ENCODE data around the gene CIAO1.
A peak's percentile ranks its signal among the peaks of the same experiment; 100 is the strongest.

Gene CIAO1

GRCh38 chr2:96240341-96241038 lies 25.5 kb upstream of the CIAO1 start:
- Histone ChIP-seq H3K27me3 (replicated peaks; ENCODE audit: control insufficient read depth, insufficient read depth, low read length) (no peaks in the 10 kb centered on the region), H3K4me3 (replicated peaks; ENCODE audit: low read depth, low read length) (no peak overlapping the region)
- DNase-seq (ENCODE audit: extremely low read depth, insufficient read length): no peak

GRCh38 chr2:96241227-96241626 lies 24.8 kb upstream of the CIAO1 start:
- TF ChIP-seq, protein P1, sequence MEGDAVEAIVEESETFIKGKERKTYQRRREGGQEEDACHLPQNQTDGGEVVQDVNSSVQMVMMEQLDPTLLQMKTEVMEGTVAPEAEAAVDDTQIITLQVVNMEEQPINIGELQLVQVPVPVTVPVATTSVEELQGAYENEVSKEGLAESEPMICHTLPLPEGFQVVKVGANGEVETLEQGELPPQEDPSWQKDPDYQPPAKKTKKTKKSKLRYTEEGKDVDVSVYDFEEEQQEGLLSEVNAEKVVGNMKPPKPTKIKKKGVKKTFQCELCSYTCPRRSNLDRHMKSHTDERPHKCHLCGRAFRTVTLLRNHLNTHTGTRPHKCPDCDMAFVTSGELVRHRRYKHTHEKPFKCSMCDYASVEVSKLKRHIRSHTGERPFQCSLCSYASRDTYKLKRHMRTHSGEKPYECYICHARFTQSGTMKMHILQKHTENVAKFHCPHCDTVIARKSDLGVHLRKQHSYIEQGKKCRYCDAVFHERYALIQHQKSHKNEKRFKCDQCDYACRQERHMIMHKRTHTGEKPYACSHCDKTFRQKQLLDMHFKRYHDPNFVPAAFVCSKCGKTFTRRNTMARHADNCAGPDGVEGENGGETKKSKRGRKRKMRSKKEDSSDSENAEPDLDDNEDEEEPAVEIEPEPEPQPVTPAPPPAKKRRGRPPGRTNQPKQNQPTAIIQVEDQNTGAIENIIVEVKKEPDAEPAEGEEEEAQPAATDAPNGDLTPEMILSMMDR (IDR thresholded peaks at IDR 0.05; ENCODE audit: insufficient read depth, low read length, poor library complexity, severe bottlenecking): peak; percentile 45
- no peak for DNase-seq (ENCODE audit: extremely low read depth, insufficient read length)
- Histone ChIP-seq H3K36me3 (ENCODE audit: control insufficient read depth, insufficient read depth, low read length) (peaks cover 1% of the 10 kb centered on the region; the same call in 1 of the 2 replicates), H3K27me3 (replicated peaks; ENCODE audit: control insufficient read depth, insufficient read depth, low read length) (no peaks in the 10 kb centered on the region), H3K4me3 (replicated peaks; ENCODE audit: low read depth, low read length) (no peak overlapping the region)

More at GRCh38 chr2:96240341-96241038, 25.5 kb upstream of the CIAO1 start:
- H3K36me3 ChIP-seq (ENCODE audit: control insufficient read depth, insufficient read depth, low read length): peaks cover 1% of the 10 kb centered on the region; the same call in 1 of the 2 replicates
- TF ChIP-seq, protein P1 (IDR thresholded peaks at IDR 0.05; ENCODE audit: insufficient read depth, low read length, poor library complexity, severe bottlenecking): no peak

DNA sequence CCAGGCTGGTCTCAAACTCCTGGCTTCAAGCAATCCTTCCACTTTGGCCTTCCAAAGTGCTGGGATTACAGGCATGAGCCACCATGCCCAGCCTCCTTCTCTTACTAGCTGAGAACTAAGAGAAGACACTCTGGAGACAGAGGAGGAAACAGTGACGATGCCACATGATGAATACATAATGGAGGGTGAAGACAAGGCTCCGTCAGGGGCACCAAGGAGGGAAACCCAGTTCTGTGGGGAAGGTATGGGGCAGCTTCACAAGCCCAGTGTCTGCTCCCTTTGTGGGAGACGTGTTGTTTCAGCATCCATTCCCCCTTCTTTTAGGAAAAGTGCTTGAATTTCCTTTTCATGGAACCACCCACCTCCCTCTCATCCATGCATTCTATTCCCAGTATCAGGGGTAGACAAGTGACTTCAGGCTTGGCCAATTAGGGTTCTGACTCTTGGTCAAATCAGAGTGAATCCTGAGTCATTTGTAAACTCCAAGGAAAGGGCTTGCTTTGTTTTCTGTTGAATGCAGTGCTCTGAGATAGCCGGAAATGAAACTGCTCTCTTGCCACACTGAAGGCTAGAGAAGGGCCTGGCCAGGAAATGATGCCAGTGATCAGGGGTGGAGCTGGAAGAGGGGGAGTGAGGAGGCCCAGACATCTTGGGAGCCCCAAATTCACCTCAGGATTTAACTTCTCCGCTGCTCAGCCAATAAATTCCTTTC lies 24.0 kb upstream of the CIAO1 start:
- TF ChIP-seq, protein P1 (IDR thresholded peaks at IDR 0.05; ENCODE audit: insufficient read depth, low read length, poor library complexity, severe bottlenecking): no peak
- peak; percentile 78 for DNase-seq (ENCODE audit: extremely low read depth, insufficient read length)
- Histone ChIP-seq H3K27me3 (replicated peaks; ENCODE audit: control insufficient read depth, insufficient read depth, low read length) (no peaks in the 10 kb centered on the region), H3K36me3 (ENCODE audit: control insufficient read depth, insufficient read depth, low read length) (peaks cover 1% of the 10 kb centered on the region; the same call in 1 of the 2 replicates), H3K4me3 (replicated peaks; ENCODE audit: low read depth, low read length) (peak overlapping the region; percentile 26)

DNA sequence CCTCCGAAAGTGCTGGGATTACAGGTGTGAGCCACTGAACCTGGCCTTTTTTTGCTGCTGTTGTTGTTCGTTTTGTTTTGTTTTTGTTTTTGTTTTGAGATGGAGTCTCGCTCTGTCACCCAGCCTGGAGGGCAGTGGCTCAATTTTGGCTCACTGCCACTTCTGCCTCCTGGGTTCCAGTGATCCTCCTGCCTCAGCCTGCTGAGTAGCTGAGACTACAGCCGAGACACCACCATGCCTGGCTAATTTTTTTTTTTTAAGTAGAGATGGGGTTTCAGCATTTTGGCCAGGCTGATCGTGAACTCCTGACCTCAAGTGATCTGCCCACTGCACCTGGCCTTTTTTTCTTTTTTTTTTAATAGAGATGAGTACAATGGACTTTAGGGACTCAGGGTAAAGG lies 22.2 kb upstream of the CIAO1 start:
- H3K27me3 ChIP-seq (replicated peaks; ENCODE audit: control insufficient read depth, insufficient read depth, low read length): no peaks in the 10 kb centered on the region
- H3K4me3 ChIP-seq (replicated peaks; ENCODE audit: low read depth, low read length): no peak overlapping the region
- TF ChIP-seq, protein P1 (IDR thresholded peaks at IDR 0.05; ENCODE audit: insufficient read depth, low read length, poor library complexity, severe bottlenecking): no peak
- DNase-seq (ENCODE audit: extremely low read depth, insufficient read length): no peak
- H3K36me3 ChIP-seq (ENCODE audit: control insufficient read depth, insufficient read depth, low read length): peaks cover 1% of the 10 kb centered on the region; the same call in 1 of the 2 replicates

GRCh38 chr2:96245609-96246390 lies 20.2 kb upstream of the CIAO1 start:
- TF ChIP-seq, protein P1 (IDR thresholded peaks at IDR 0.05; ENCODE audit: insufficient read depth, low read length, poor library complexity, severe bottlenecking): no peak
- Histone ChIP-seq H3K4me3 (replicated peaks; ENCODE audit: low read depth, low read length) (no peak overlapping the region), H3K27me3 (replicated peaks; ENCODE audit: control insufficient read depth, insufficient read depth, low read length) (no peaks in the 10 kb centered on the region), H3K36me3 (ENCODE audit: control insufficient read depth, insufficient read depth, low read length) (peaks cover 3% of the 10 kb centered on the region)
- no peak for DNase-seq (ENCODE audit: extremely low read depth, insufficient read length)

Measured in GM06990 (cell line).